H1 (cell line): ENCODE results near the gene KRT14.
"Not testable (repeated sequence)": the region's sequence is repeated elsewhere in the genome, so short reads cannot be mapped to it uniquely, and the experiment has no call there.

Experiments
- SIRT6 ChIP-seq: IDR thresholded peaks from one replicate; pipeline ENCODE4 v1.7.1; 2012; ENCODE audit warnings: low read length, inconsistent platforms
- TBP ChIP-seq: IDR thresholded peaks from 2 replicates; pipeline ENCODE4 v1.6.1; 2011; ENCODE audit warnings: low read depth, low read length, improper control_type of control experiment
- TF ChIP-seq, protein P1 (sequence below), 3 experiments: IDR thresholded peaks; 1 replicate in 2 of 3; 2 replicates in 1 of 3; pipeline versions ENCODE4 v1.5.1 to v1.6.1; 2011; ENCODE audit warnings: low read length in 3 of 3, mild to moderate bottlenecking in 3 of 3, inconsistent platforms in 2 of 3, low read depth in 1 of 3, moderate library complexity in 1 of 3; ENCODE audit not compliant: insufficient read depth in 1 of 3; ENCODE audit errors: control extremely low read depth in 1 of 3

DNA sequence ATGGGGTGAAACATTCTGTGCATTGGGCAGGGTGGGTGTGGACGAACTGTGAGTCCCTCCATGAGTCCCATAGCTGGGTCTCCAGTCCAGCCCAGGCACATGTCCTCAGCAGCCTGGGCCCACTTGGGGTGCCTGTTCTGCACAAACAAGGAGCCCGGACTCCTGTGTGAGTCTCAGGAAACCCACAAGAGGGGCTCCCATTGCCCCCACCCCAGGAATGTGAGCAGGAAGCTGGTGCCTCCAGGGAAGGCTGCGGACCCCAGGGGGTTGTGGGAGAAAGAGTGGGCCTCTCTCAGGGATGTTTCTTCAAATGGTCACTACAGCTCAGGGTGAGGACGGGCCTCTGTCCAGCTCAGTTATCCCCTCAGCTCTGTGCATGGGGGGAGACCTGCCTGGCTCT lies 29.8 kb upstream of the KRT14 start:
- TF ChIP-seq, protein P1, sequence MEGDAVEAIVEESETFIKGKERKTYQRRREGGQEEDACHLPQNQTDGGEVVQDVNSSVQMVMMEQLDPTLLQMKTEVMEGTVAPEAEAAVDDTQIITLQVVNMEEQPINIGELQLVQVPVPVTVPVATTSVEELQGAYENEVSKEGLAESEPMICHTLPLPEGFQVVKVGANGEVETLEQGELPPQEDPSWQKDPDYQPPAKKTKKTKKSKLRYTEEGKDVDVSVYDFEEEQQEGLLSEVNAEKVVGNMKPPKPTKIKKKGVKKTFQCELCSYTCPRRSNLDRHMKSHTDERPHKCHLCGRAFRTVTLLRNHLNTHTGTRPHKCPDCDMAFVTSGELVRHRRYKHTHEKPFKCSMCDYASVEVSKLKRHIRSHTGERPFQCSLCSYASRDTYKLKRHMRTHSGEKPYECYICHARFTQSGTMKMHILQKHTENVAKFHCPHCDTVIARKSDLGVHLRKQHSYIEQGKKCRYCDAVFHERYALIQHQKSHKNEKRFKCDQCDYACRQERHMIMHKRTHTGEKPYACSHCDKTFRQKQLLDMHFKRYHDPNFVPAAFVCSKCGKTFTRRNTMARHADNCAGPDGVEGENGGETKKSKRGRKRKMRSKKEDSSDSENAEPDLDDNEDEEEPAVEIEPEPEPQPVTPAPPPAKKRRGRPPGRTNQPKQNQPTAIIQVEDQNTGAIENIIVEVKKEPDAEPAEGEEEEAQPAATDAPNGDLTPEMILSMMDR (IDR thresholded peaks at IDR 0.05; ENCODE audit: control extremely low read depth in 1 of 3, insufficient read depth in 1 of 3, low read depth in 1 of 3, low read length in 3 of 3): not testable (repeated sequence)
- TF ChIP-seq SIRT6, TBP: not testable (repeated sequence)
